Kidney tubule cell (primary cell): ENCODE measurements around the gene CTTNBP2.

Experiments
- DNase-seq: peaks from one replicate; pipeline ENCODE4 v3.0.0-alpha.2; 2018; ENCODE audit warnings: low spot score

CTTNBP2 gene

DNA sequence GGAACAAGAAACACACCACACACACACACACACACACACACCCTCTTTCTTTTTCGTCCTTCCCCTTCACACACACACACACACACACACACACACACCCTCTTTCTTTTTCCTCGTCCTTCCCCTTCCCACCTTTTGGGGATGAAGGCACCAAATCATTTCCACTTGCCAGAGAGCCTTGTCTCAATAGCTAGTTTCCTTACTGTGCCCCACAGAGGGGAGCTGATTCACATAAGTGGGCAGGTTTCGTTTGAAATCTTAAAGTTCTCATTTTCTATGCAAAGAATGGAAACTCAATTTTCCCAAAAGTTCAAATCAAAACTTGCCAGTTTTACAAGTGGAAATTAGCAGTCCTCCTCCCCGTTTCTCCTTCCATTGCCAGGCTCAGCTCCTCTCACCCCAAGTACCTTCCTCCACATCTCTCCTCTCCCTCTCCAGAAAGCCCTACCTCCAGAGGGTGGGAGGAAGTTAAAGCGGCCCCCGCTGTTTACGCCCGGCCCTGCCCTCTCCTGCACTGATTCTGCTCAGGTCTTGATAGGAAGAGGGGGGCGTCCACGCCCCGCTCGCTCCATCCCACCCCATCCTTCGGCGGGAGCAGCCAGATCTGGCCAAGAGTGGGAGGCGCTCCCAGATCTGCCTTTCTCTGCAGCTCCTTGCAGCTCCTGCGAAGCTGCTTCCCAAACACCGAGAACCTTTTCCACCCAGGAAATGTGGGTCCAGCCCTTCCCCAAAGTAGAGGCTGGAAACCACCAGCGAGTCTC lies 1.3 kb downstream of the CTTNBP2 start:
- no peak for DNase-seq

- DNase-seq, result no peak
These were observed 1.9 kb downstream of the CTTNBP2 start for GRCh38 chr7:117871401-117871777.

DNA sequence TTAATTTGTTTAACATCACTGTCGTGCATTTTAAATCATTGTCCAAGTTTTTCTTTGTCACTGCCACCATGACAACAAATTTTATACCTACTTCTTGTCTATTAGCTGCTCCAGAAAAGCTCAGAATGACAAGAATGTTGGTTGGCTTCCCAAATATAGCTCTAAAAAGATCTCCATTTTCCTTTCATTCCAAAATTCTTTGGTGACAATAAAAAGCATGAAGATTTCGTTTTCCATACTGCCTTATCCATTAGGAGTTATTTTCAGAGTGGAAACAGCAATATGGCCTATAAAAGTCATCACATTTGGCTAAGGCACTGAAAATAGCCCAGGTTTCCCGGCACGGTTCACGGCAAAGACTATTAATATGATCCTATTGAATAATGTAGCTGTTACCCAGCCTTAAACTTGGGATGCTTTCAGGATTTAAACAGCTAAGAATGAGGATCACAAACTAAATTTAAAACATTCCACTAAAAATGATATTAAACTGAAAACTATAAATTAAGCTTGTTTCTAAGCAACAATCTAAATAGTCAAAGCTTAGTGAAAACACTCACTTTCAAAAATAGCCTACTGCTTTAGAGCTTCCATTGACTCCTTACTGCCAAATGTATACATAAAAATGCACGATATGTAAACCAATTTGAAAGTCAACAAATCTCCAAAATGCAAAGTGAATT lies 2.7 kb downstream of the CTTNBP2 start:
- no peak for DNase-seq

GRCh38 chr7:117869374-117869773 lies 3.9 kb downstream of the CTTNBP2 start:
- no peak for DNase-seq

DNA sequence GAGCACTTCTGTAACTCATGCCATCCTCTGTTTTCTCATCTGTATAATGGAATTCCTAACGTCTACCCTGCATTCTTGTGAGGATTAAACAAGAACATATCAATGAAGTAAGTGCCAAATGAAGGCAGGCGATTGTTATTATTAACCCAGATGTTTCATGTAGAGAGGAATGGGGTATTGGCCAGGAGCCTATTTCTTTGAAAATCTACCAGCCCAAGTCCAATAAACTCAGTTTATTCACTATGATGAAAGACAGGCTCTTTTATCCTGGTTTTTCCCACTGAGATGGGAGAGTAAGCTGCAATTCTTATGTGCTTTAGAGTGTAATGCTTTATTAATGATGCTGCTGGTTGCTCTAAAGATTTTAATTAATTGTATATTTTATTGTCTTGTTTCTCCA lies 9.6 kb downstream of the CTTNBP2 start:
- DNase-seq, result no peak

- no peak for DNase-seq
These were observed 10.9 kb downstream of the CTTNBP2 start for GRCh38 chr7:117862378-117862777.

GRCh38 chr7:117859246-117859812 lies 13.9 kb downstream of the CTTNBP2 start:
- DNase-seq, result no peak

GRCh38 chr7:117858712-117859111 lies 14.5 kb downstream of the CTTNBP2 start:
- peak; percentile 28 for DNase-seq

GRCh38 chr7:117857718-117858117 lies 15.5 kb downstream of the CTTNBP2 start:
- peak; percentile 9 for DNase-seq

GRCh38 chr7:117856196-117856595 lies 17.0 kb downstream of the CTTNBP2 start:
- DNase-seq, result no peak

- DNase-seq, result no peak
These were observed 19.1 kb downstream of the CTTNBP2 start for GRCh38 chr7:117854186-117854585.

GRCh38 chr7:117848941-117849340 lies 24.3 kb downstream of the CTTNBP2 start:
- DNase-seq, result no peak

- no peak for DNase-seq
These were observed 28.6 kb downstream of the CTTNBP2 start for GRCh38 chr7:117844678-117845077.

DNA sequence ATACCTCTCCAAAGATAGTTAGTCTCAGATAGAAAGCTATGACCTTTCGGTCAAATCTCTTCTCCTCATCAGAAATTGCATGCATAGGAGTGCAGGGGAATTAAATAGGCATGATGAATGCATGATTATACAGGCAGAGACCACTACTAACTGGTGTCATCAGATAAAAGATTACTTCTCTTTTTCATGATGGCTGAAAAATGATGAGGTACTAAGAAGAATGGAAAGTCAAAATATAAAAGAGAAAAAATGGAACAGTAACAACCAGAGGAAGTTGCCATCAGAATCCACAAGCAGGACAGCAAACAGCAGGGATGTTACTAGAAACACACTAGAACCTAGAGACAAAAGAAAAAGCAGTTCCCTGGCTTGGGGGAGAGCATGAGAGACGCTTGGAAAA lies 31.6 kb downstream of the CTTNBP2 start:
- no peak for DNase-seq

DNA sequence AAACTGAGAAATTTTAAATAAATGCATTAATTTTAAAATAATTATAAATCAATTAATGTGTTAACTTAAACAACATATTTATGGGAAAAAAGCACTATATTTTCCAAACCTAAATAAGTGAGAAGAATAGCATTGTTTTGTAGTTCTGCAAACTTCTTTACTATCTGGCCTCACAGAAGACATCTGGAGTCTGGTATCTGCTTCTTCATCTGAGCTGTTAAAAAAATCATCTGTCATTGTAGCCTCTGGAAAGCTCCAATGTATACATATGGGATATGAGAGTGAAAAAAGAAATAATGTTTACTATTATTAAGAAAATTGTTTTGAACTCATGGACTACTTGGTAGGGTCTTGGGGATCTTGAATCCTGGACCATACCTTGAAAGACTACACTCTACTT lies 32.2 kb downstream of the CTTNBP2 start:
- DNase-seq, result no peak

GRCh38 chr7:117839507-117839906 lies 33.7 kb downstream of the CTTNBP2 start:
- DNase-seq, result no peak

- DNase-seq, result peak; percentile 30
These were observed 35.4 kb downstream of the CTTNBP2 start for GRCh38 chr7:117837841-117838240.

- peak; percentile 32 for DNase-seq
These were observed 38.1 kb downstream of the CTTNBP2 start for GRCh38 chr7:117835016-117835664.

GRCh38 chr7:117830422-117830954 lies 42.8 kb downstream of the CTTNBP2 start:
- DNase-seq, result no peak

- DNase-seq, result no peak
These were observed 43.7 kb downstream of the CTTNBP2 start for GRCh38 chr7:117829450-117830117.

DNA sequence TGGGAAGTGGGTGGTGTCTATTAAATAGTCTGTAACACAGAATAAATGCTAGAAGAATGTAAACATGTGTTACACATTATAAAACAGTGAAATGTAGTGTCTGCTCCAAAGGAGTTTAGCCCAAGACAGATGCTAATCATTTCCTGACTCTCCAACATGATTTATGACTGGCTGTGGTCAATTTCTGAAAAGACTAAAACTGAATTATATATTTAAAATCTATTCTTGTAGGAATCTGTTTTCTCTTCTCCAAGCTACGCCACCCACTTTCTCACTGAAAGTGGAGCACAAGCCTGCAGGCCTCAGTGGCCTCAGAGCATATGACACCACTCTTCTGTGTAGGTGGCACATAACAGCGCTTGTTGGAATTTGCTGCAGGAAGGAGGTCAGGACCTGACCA lies 44.4 kb downstream of the CTTNBP2 start:
- DNase-seq, result no peak

DNA sequence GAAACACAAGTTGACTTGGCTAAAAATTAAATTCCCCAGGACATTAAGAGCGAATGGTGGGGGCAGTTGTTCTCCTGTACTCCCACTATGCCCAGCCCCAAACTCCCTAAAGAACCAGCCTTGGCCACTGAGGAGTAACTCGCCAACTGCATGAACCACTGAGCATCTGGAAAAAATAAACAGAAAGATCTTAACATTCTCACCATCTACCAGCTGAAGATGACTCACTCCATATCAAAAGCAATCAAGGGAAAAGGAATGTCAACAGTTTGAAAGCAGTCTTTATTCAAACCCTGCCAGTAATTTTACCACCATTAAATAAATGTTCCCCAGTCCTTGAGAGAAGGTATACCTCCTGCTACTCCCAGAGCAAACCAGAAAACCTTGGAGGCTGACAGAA lies 45.4 kb downstream of the CTTNBP2 start:
- peak; percentile 86 for DNase-seq
